T-helper 9 cell (primary cell): Measurements from ENCODE around the gene DONSON.

Source experiments
- DNase-seq: peaks from one replicate; pipeline ENCODE4 v3.0.0-alpha.2; 2020

The DONSON gene

GRCh38 chr21:33541105-33541711 lies 47.3 kb downstream of the DONSON start:
- DNase-seq, result no peak

- DNase-seq, result no peak
Observed at GRCh38 chr21:33540711-33541104, 47.8 kb downstream of the DONSON start.

GRCh38 chr21:33539616-33540015 lies 48.9 kb downstream of the DONSON start:
- DNase-seq, result no peak

GRCh38 chr21:33537212-33537611 lies 51.3 kb downstream of the DONSON start:
- DNase-seq, result no peak

- no peak for DNase-seq
Observed at GRCh38 chr21:33531007-33531406, 57.5 kb downstream of the DONSON start.
